GM13977 (cell line): ENCODE results near the gene SNX8.
A peak's percentile ranks its signal among the peaks of the same experiment; 100 is the strongest.

Experiments
- DNase-seq: peaks from one replicate; pipeline ENCODE4 v3.0.0; 2012; ENCODE audit warnings: low spot score
- CTCF ChIP-seq: IDR thresholded peaks from 2 replicates; pipeline ENCODE4 v1.5.1; 2012; ENCODE audit warnings: mild to moderate bottlenecking, control low read depth; ENCODE audit not compliant: insufficient read depth; ENCODE audit errors: extremely low read depth, missing control alignments
- in situ Hi-C: fragments of 300-500 bp; cut with MboI; formaldehyde crosslinking; loops from one replicate; pipeline ENCODE4 v1.12.0; 2022; ENCODE audit warnings: low sequenced_read_pairs, low pct_unique_long_range_greater_than_20kb, mixed read lengths, inconsistent platforms; ENCODE audit not compliant: unreplicated experiment

The SNX8 gene

DNA sequence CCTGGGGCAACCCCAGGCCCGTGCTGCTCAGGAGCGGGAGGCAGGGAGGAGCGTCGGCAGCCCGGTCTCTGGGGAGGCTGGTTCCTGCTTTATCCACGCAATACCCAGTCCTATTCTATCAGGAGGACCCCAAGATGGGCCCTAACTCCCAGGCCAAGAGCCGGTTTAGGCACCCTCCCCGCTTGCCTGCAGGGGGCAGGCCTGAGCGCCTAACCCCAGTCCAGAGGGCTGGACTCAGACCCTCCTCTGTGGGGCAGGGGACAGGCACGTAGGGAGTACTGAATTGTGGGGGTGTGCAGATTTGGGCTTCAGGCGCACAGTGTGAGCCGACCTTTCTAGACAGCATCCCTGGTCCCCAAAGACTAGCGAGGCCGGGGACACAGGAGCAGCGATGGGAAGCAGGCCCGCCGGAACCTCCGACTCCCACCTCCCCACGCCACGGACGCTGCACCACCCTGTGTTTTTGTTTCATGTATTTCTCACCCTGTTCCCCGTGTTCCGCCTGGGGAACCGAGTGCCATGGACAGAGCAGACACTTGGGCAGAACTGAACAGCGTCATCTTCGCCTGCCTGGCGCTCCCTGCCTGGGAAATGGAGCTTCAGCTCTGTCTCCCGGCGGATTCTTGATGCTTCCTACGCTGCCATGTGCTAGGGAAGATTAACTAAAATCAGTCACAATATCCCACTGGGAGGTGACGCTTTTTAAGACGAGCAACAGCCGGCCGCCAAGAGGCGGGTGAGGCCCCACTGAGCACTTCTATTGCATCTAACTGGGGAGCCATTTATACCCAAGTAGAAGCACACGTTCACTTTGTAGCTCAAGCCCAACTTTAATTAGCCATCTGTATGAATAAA lies 66.9 kb downstream of the SNX8 start:
- TF ChIP-seq CTCF: peak; percentile 72
- in situ Hi-C loops: no loop called here
- peak; percentile 76 for DNase-seq

GRCh38 chr7:2245883-2246675 lies 68.2 kb downstream of the SNX8 start:
- TF ChIP-seq CTCF: no peak
- in situ Hi-C loops: no loop called here
- DNase-seq: no peak

- no peak for DNase-seq
- TF ChIP-seq CTCF: no peak
- in situ Hi-C loops: no loop called here
Measured at GRCh38 chr7:2244404-2244995, 69.7 kb downstream of the SNX8 start.

DNA sequence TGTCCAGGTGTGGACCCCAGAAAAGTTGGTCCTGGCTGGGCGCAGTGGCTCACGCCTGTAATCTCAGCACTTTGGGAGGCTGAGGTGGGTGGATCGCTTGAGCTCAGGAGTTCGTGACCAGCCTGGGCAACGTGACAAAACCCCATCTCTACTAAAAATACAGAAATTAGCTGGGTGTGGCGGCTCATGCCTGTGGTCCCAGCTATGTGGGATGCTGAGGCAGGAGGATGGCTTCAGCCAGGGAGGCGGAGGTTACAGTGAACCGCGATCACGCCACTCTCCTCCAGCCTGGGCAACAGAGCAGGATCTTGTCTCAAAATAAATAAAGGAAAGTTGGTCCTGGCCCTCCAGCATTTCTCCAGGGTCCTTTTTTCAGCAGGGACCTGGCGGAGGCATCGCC lies 70.8 kb downstream of the SNX8 start:
- in situ Hi-C loops: no loop called here

GRCh38 chr7:2242541-2243429 lies 71.5 kb downstream of the SNX8 start:
- no peak for DNase-seq
- no peak for TF ChIP-seq CTCF
- in situ Hi-C loops: no loop called here

More for the DNA sequence above, 70.8 kb downstream of the SNX8 start:
- TF ChIP-seq CTCF: no peak
- no peak for DNase-seq
